Fibroblast of lung (primary cell): Measurements from ENCODE around the gene SSX5.

Experiments used
- EZH2 ChIP-seq: IDR thresholded peaks from 2 replicates; pipeline ENCODE4 v1.5.1; 2012; ENCODE audit warnings: low read length, control low read depth, mild to moderate bottlenecking; ENCODE audit errors: missing control alignments
- TF ChIP-seq, protein P1 (sequence below), 2 donors: IDR thresholded peaks in 1 of 2; conservative IDR thresholded peaks in 1 of 2; 1 replicate in 1 of 2; 2 replicates in 1 of 2; pipeline ENCODE4 v1.5.1; 2011 to 2012; ENCODE audit warnings: low read length in 2 of 2, control low read depth in 1 of 2, inconsistent platforms in 1 of 2, low read depth in 1 of 2, mild to moderate bottlenecking in 1 of 2

DNA sequence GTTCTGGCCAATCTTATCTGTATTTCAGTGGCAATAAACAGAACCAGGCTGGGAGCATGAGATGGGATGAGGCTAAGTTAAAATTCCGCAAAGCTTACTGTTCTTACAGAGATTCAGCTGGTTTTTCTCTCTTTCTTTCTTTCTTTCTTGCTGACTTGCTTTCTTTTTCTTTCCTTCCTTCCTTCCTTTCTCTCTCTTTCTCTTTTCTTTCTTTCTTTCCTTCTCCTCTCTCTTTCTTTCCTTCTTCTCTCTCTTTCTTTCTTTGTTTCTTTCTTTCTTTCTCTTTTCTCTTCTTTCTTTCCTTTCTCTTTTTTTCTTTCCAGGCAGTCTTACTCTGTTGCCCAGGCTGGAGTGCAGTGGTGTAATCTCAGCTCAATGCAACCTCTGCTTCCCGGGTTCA, 41.8 kb downstream of the SSX5 start:
- TF ChIP-seq, protein P1, sequence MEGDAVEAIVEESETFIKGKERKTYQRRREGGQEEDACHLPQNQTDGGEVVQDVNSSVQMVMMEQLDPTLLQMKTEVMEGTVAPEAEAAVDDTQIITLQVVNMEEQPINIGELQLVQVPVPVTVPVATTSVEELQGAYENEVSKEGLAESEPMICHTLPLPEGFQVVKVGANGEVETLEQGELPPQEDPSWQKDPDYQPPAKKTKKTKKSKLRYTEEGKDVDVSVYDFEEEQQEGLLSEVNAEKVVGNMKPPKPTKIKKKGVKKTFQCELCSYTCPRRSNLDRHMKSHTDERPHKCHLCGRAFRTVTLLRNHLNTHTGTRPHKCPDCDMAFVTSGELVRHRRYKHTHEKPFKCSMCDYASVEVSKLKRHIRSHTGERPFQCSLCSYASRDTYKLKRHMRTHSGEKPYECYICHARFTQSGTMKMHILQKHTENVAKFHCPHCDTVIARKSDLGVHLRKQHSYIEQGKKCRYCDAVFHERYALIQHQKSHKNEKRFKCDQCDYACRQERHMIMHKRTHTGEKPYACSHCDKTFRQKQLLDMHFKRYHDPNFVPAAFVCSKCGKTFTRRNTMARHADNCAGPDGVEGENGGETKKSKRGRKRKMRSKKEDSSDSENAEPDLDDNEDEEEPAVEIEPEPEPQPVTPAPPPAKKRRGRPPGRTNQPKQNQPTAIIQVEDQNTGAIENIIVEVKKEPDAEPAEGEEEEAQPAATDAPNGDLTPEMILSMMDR (conservative IDR thresholded peaks at IDR 0.05 in 1 of 2, IDR thresholded peaks at IDR 0.05 in 1 of 2; ENCODE audit: low read depth in 1 of 2, low read length in 2 of 2), result no peak
- no peak for TF ChIP-seq EZH2
